GM12892 (cell line): ENCODE data around the gene AP3D1.

Experiments
- POLR2A ChIP-seq: IDR thresholded peaks from 2 replicates; pipeline ENCODE4 v1.6.1; 2011; ENCODE audit warnings: low read depth, low read length, control low read depth
- POLR2AphosphoS5 ChIP-seq: IDR thresholded peaks from 2 replicates; pipeline ENCODE4 v1.6.1; 2011; ENCODE audit warnings: low read depth, low read length, control low read depth

GRCh38 chr19:2054763-2055162 lies 96.6 kb downstream of the AP3D1 start:
- TF ChIP-seq POLR2A: no peak
- no peak for TF ChIP-seq POLR2AphosphoS5
